ENCODE results near the gene ARHGEF28.

Gene ARHGEF28

DNA sequence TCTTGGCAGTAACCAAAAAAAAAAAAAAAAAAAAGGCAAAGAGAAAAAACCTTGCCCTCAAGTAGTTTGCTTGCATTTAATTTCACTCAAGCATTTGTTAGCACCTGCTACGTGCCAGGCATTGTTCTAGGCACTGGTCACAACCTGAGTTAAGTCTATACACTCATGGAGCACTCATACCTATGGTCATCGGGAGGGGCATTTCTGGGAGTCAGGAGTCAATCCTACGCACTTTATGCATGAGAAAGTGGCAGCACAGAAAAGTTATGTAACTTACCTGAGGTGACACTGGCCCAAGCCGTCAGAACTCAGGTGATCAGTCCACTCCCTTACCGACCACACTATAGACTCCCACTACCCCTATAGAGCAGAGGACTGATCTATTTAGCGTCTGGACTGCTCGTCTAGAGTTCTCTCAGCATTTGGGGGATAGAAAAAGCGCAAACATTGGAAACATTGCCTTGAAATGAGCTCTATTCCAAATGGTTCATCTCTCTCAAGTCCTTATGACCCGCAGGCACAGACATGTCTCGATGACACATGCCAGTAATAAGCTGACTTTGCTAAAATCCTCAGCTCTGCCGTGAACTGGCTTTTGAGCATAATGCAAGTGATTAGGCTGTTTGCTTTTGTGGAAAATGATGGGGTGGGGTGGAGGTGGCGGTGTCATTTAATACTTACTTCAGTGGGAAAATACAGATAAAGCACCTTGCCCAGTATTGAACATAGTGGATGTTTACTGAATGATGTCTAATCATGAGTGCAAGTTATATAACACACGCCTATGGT, 160.2 kb downstream of the ARHGEF28 start:
- no peak for TF ChIP-seq CTCF (conservative IDR thresholded peaks at IDR 0.05; ENCODE audit: low read depth, low read length)
- H3K4me3 ChIP-seq (ENCODE audit: low read depth, low read length), result no peak overlapping the region
- no peak for DNase-seq (ENCODE audit: low read depth)

DNA sequence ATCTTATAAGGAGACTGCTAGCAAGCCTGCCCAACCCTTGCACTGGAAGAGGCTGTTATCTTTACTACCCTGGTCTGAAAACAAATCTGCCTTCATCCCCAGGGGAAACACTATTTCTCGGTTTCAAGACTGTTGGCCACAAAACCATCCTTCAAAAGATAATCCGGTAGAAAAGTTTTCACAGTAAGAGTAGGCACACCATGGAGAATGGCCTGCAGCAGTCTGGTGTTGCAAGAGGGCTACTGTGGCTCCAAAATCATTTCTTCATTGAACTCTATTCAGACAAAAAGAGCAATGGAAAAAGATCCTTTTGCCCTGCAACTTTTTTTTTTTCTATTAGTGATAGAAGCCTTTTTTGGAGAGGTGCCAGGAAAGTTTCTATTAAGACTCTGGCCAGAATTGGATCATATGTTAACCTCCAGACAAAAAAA, 163.9 kb downstream of the ARHGEF28 start:
- DNase-seq (ENCODE audit: low read depth), result peak; percentile 85
- H3K4me3 ChIP-seq (ENCODE audit: low read depth, low read length), result no peak overlapping the region
- no peak for TF ChIP-seq CTCF (conservative IDR thresholded peaks at IDR 0.05; ENCODE audit: low read depth, low read length)

GRCh38 chr5:73791389-73791788, 165.4 kb downstream of the ARHGEF28 start:
- TF ChIP-seq CTCF (conservative IDR thresholded peaks at IDR 0.05; ENCODE audit: low read depth, low read length), result no peak
- no peak for DNase-seq (ENCODE audit: low read depth)
- H3K4me3 ChIP-seq (ENCODE audit: low read depth, low read length), result no peak overlapping the region

GRCh38 chr5:73792687-73793320, 166.8 kb downstream of the ARHGEF28 start:
- peak; percentile 100 for TF ChIP-seq CTCF (conservative IDR thresholded peaks at IDR 0.05; ENCODE audit: low read depth, low read length)
- peak; percentile 88 for DNase-seq (ENCODE audit: low read depth)
- H3K4me3 ChIP-seq (ENCODE audit: low read depth, low read length), result no peak overlapping the region

DNA sequence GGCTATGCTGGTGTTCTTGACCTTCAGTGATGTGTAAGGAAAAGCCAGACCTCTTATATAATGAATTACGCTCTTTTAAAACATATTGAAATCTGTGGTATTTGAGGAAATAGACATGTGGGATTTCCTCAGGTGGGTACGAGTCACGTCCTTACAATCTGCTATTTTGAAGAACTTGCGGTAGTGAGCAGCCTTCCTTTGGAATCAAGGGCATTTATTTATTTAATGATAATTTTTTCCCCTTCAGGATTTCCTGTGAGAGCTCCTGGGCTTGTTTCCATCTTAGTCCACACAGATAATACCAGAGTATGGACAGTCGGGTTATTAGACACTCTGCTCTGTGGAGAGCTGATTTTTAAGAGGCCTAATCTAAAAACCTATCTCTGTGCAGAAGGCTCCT, 167.9 kb downstream of the ARHGEF28 start:
- H3K4me3 ChIP-seq (ENCODE audit: low read depth, low read length), result no peak overlapping the region
- peak; percentile 68 for DNase-seq (ENCODE audit: low read depth)
- TF ChIP-seq CTCF (conservative IDR thresholded peaks at IDR 0.05; ENCODE audit: low read depth, low read length), result no peak

- peak; percentile 98 for DNase-seq (ENCODE audit: low read depth)
- TF ChIP-seq CTCF (conservative IDR thresholded peaks at IDR 0.05; ENCODE audit: low read depth, low read length), result no peak
- H3K4me3 ChIP-seq (ENCODE audit: low read depth, low read length), result no peak overlapping the region
Measured at GRCh38 chr5:73796164-73797131, 170.5 kb downstream of the ARHGEF28 start.
